Type B pancreatic cell (in vitro differentiated cells): ENCODE data around the gene CEL. TPM values are rescaled to one million over a fixed set of nuclear protein-coding genes. Genes with fewer than 3 reads are reported as not detected.

Experiments
- DNase-seq: peaks from one replicate; pipeline ENCODE4 v3.0.0; 2021; ENCODE audit warnings: mixed read lengths; ENCODE audit not compliant: unreplicated experiment; ENCODE audit errors: extremely low spot score
- H3K27ac Mint-ChIP-seq: 2 replicates; pipeline ENCODE4 v1.8.0; 2021; ENCODE audit warnings: mild to moderate bottlenecking, mixed read lengths
- H3K27me3 Mint-ChIP-seq: 2 replicates; pipeline ENCODE4 v1.8.0; 2021; ENCODE audit warnings: mixed read lengths
- H3K36me3 Mint-ChIP-seq: 2 replicates; pipeline ENCODE4 v1.8.0; 2021; ENCODE audit warnings: mixed read lengths
- H3K4me1 Mint-ChIP-seq: one replicate; pipeline ENCODE4 v1.8.0; 2021; ENCODE audit warnings: mixed read lengths; ENCODE audit not compliant: unreplicated experiment
- H3K4me3 Mint-ChIP-seq: 2 replicates; pipeline ENCODE4 v1.8.0; 2021; ENCODE audit warnings: mild to moderate bottlenecking, mixed read lengths
- H3K9me3 Mint-ChIP-seq: 2 replicates; pipeline ENCODE4 v1.8.0; 2021; ENCODE audit warnings: mixed read lengths
- total RNA-seq: library from RNA; stranded (reverse); gene quantifications from 2 replicates; pipeline ENCODE4 v1.2.1, GENCODE V29; 2021; ENCODE audit warnings: low replicate concordance
- TF ChIP-seq, protein P1 (sequence below): fragments of 200-600 bp; sonication (generic); conservative IDR thresholded peaks from 2 replicates; pipeline ENCODE4 v1.5.0; 2021; ENCODE audit warnings: antibody characterized with exemption, mild to moderate bottlenecking

The CEL gene
- total RNA-seq, 1 donor from 2014 or later = 4.9 TPM

GRCh38 chr9:133099726-133100505 is 38.1 kb downstream of the CEL start:
- peaks cover 7% of the 10 kb centered on the region for H3K9me3 Mint-ChIP-seq
- no peak overlapping the region for H3K4me3 Mint-ChIP-seq
- DNase-seq = no peak
- peaks cover 47% of the 10 kb centered on the region for H3K36me3 Mint-ChIP-seq
- no peaks in the 10 kb centered on the region for H3K27me3 Mint-ChIP-seq
- TF ChIP-seq, protein P1, sequence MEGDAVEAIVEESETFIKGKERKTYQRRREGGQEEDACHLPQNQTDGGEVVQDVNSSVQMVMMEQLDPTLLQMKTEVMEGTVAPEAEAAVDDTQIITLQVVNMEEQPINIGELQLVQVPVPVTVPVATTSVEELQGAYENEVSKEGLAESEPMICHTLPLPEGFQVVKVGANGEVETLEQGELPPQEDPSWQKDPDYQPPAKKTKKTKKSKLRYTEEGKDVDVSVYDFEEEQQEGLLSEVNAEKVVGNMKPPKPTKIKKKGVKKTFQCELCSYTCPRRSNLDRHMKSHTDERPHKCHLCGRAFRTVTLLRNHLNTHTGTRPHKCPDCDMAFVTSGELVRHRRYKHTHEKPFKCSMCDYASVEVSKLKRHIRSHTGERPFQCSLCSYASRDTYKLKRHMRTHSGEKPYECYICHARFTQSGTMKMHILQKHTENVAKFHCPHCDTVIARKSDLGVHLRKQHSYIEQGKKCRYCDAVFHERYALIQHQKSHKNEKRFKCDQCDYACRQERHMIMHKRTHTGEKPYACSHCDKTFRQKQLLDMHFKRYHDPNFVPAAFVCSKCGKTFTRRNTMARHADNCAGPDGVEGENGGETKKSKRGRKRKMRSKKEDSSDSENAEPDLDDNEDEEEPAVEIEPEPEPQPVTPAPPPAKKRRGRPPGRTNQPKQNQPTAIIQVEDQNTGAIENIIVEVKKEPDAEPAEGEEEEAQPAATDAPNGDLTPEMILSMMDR = no peak
- H3K4me1 Mint-ChIP-seq = no peaks in the 10 kb centered on the region
- no peak overlapping the region for H3K27ac Mint-ChIP-seq

- no peak for DNase-seq
- TF ChIP-seq, protein P1 = no peak
- H3K27ac Mint-ChIP-seq = peak overlapping the region; percentile 43
- H3K27me3 Mint-ChIP-seq = no peaks in the 10 kb centered on the region
- H3K4me3 Mint-ChIP-seq = no peak overlapping the region
- H3K36me3 Mint-ChIP-seq = peaks cover 42% of the 10 kb centered on the region
- H3K4me1 Mint-ChIP-seq = no peaks in the 10 kb centered on the region
- peaks cover 7% of the 10 kb centered on the region for H3K9me3 Mint-ChIP-seq
These were observed 39.0 kb downstream of the CEL start for GRCh38 chr9:133100506-133101355.

- Mint-ChIP-seq H3K9me3 (peaks cover under 1% of the 10 kb centered on the region), H3K27me3 (no peaks in the 10 kb centered on the region), H3K4me1 (no peaks in the 10 kb centered on the region), H3K4me3 (no peak overlapping the region), H3K27ac (peak overlapping the region; percentile 43), H3K36me3 (peaks cover 36% of the 10 kb centered on the region)
- TF ChIP-seq, protein P1 = no peak
- DNase-seq = no peak
These were observed 39.8 kb downstream of the CEL start for GRCh38 chr9:133101356-133102189.

GRCh38 chr9:133102190-133103021 is 40.6 kb downstream of the CEL start:
- H3K4me3 Mint-ChIP-seq = no peak overlapping the region

More at GRCh38 chr9:133102190-133103021, 40.6 kb downstream of the CEL start:
- H3K4me1 Mint-ChIP-seq = no peaks in the 10 kb centered on the region
- no peaks in the 10 kb centered on the region for H3K27me3 Mint-ChIP-seq
- H3K27ac Mint-ChIP-seq = no peak overlapping the region
- H3K36me3 Mint-ChIP-seq = peaks cover 33% of the 10 kb centered on the region
- TF ChIP-seq, protein P1 = no peak
- H3K9me3 Mint-ChIP-seq = no peaks in the 10 kb centered on the region
- no peak for DNase-seq
